GM12878 (cell line): ENCODE results near the gene MTFMT. TPM values are rescaled to one million over a fixed set of nuclear protein-coding genes. Genes with fewer than 3 reads are reported as not detected.

Source experiments
- ATAC-seq: fragments of 200-7000 bp; cut with Tn5 transposase; 3 replicates; pipeline ENCODE4 v1.9.1; 2020; ENCODE audit warnings: mild to moderate bottlenecking, moderate library complexity
- BruUV-seq: library from RNA; stranded (reverse); fragments of 400-500 nt; replicated peaks from 2 replicates; lab custom pipeline; 2021; lab: Mats Ljungman, UMichigan
- CTCF ChIA-PET: fragments of 300-600 bp; sonication (Branson Sonifier 250); formaldehyde crosslinking; extraction: SDS; loops from one replicate; lab custom pipeline; 2021; ENCODE audit warnings: inconsistent platforms; lab: Yijun Ruan, JAX
- POLR2A ChIA-PET: fragments of 350-600 bp; formaldehyde crosslinking; extraction: SDS; loops from one replicate; lab custom pipeline; 2021; ENCODE audit warnings: inconsistent platforms; lab: Charles Lee
- RAD21 ChIA-PET: fragments of 300-600 bp; sonication (Branson Sonifier 250); formaldehyde crosslinking; loops from one replicate; lab custom pipeline; 2023; ENCODE audit warnings: antibody characterized with exemption; ENCODE audit not compliant: unreplicated experiment; lab: Charles Lee
- SMC1A ChIA-PET: fragments of 300-600 bp; sonication (Branson Sonifier 250); formaldehyde crosslinking; loops from one replicate; lab custom pipeline; 2023; ENCODE audit not compliant: unreplicated experiment, uncharacterized antibody; lab: Charles Lee
- DNase-seq: peaks from one replicate; pipeline ENCODE4 v3.0.0-alpha.2; 2011; ENCODE audit warnings: low read depth, low spot score
- FAIRE-seq: peaks from 3 replicates; lab custom pipeline; 2011; peaks lifted over from hg19 to GRCh38; lab: Jason Lieb, UNC
- H2AFZ ChIP-seq: 2 replicates; pipeline ENCODE4 v1.6.0; 2011; ENCODE audit warnings: low read depth, low read length, control low read depth; ENCODE audit not compliant: control insufficient read depth
- H3K27ac ChIP-seq: 2 replicates; pipeline ENCODE4 v1.5.1; 2011; ENCODE audit warnings: control low read depth; ENCODE audit not compliant: control insufficient read depth, insufficient read depth
- H3K27me3 ChIP-seq, 2 experiments: replicated peaks in 1 of 2; 2 replicates each; pipeline versions ENCODE4 v1.6.0 to v1.6.1; 2011; ENCODE audit warnings: low read length in 1 of 2; ENCODE audit not compliant: control insufficient read depth in 2 of 2, insufficient read depth in 2 of 2
- H3K36me3 ChIP-seq, 2 experiments: 2 replicates each; pipeline ENCODE4 v1.5.1; 2011; ENCODE audit warnings: low read length in 1 of 2; ENCODE audit not compliant: control insufficient read depth in 2 of 2, insufficient read depth in 2 of 2
- H3K4me1 ChIP-seq: 2 replicates; pipeline ENCODE4 v1.6.1; 2011; ENCODE audit warnings: mild to moderate bottlenecking, low read length, moderate library complexity, mixed read lengths; ENCODE audit not compliant: control insufficient read depth, insufficient read depth
- H3K4me2 ChIP-seq: 2 replicates; pipeline ENCODE4 v1.6.0; 2011; ENCODE audit warnings: control low read depth; ENCODE audit not compliant: control insufficient read depth, insufficient read depth
- H3K4me3 ChIP-seq: fragments of 200-600 bp; sonication (generic); 2 replicates; pipeline ENCODE4 v1.5.1; 2016
- H3K79me2 ChIP-seq: 2 replicates; pipeline ENCODE4 v1.6.0; 2011; ENCODE audit warnings: low read length; ENCODE audit not compliant: control insufficient read depth, insufficient read depth
- H3K9ac ChIP-seq: 2 replicates; pipeline ENCODE4 v1.8.0; 2011; ENCODE audit warnings: low read length, control low read depth, mixed read lengths; ENCODE audit not compliant: control insufficient read depth, insufficient read depth
- H3K9me3 ChIP-seq: replicated peaks from 3 replicates; pipeline ENCODE4 v1.5.1; 2011; ENCODE audit warnings: mild to moderate bottlenecking, low read length; ENCODE audit not compliant: control insufficient read depth, insufficient read depth
- H4K20me1 ChIP-seq: 2 replicates; pipeline ENCODE4 v1.6.0; 2011; ENCODE audit not compliant: control insufficient read depth, insufficient read depth
- ATF3 ChIP-seq: IDR thresholded peaks from 2 replicates; pipeline ENCODE4 v1.6.1; 2011; ENCODE audit warnings: low read depth, mild to moderate bottlenecking, low read length, moderate library complexity, borderline replicate concordance; ENCODE audit errors: extremely low read depth
- ATF7 ChIP-seq: fragments of 450-650 bp; IDR thresholded peaks from 2 replicates; pipeline ENCODE4 v1.6.1; 2016; ENCODE audit warnings: low read depth, mild to moderate bottlenecking
- BCL11A ChIP-seq: IDR thresholded peaks from 2 replicates; pipeline ENCODE4 v1.6.1; 2011; ENCODE audit warnings: low read depth, low read length
- BMI1 ChIP-seq: fragments of 450-650 bp; IDR thresholded peaks from 2 replicates; pipeline ENCODE4 v1.6.1; 2016; ENCODE audit warnings: mild to moderate bottlenecking, moderate library complexity, borderline replicate concordance
- BRCA1 ChIP-seq: IDR thresholded peaks from 2 replicates; pipeline ENCODE4 v1.6.1; 2011; ENCODE audit warnings: low read depth, low read length, improper control_type of control experiment
- CHD2 ChIP-seq: IDR thresholded peaks from 2 replicates; pipeline ENCODE4 v1.6.1; 2011; ENCODE audit warnings: low read depth, low read length, improper control_type of control experiment, borderline replicate concordance
- CHD4 ChIP-seq: fragments of 200-600 bp; sonication (generic); IDR thresholded peaks from 2 replicates; pipeline ENCODE4 v1.6.1; 2016; ENCODE audit warnings: mild to moderate bottlenecking
- FOS ChIP-seq: IDR thresholded peaks from 3 replicates; pipeline ENCODE4 v1.6.1; 2011; ENCODE audit warnings: borderline replicate concordance; ENCODE audit not compliant: insufficient read length; ENCODE audit errors: extremely low read depth
- FOXM1 ChIP-seq: IDR thresholded peaks from 2 replicates; pipeline ENCODE4 v1.6.1; 2012; ENCODE audit warnings: low read depth, mild to moderate bottlenecking, inconsistent platforms, low read length, moderate library complexity
- JUND ChIP-seq: IDR thresholded peaks from 2 replicates; pipeline ENCODE4 v1.6.1; 2012; ENCODE audit warnings: low read depth, mild to moderate bottlenecking, low read length, improper control_type of control experiment, moderate library complexity
- KAT2A ChIP-seq: conservative IDR thresholded peaks from 2 replicates; pipeline ENCODE4 v1.6.1; 2011; ENCODE audit warnings: low read depth, low read length; ENCODE audit not compliant: control insufficient read depth
- MEF2B ChIP-seq: fragments of 450-650 bp; IDR thresholded peaks from 2 replicates; pipeline ENCODE4 v1.6.1; 2018; ENCODE audit warnings: mild to moderate bottlenecking, moderate library complexity; ENCODE audit not compliant: partially characterized antibody, poor library complexity, severe bottlenecking
- MYB ChIP-seq: fragments of 150-350 bp; IDR thresholded peaks from 2 replicates; pipeline ENCODE4 v1.6.1; 2014; ENCODE audit warnings: mild to moderate bottlenecking, low read depth, low read length, borderline replicate concordance
- PAX5 ChIP-seq: IDR thresholded peaks from 2 replicates; pipeline ENCODE4 v1.6.1; 2011; ENCODE audit warnings: low read depth, low read length, borderline replicate concordance
- RAD51 ChIP-seq: fragments of 450-650 bp; IDR thresholded peaks from 2 replicates; pipeline ENCODE4 v1.6.1; 2016; ENCODE audit warnings: moderate library complexity, mild to moderate bottlenecking, inconsistent platforms
- RCOR1 ChIP-seq: conservative IDR thresholded peaks from 2 replicates; pipeline ENCODE4 v1.6.1; 2012; ENCODE audit warnings: low read depth, low read length, improper control_type of control experiment
- RELB ChIP-seq: fragments of 450-650 bp; IDR thresholded peaks from 2 replicates; pipeline ENCODE4 v1.6.1; 2017; ENCODE audit warnings: low read depth, mild to moderate bottlenecking, moderate library complexity
- YY1 ChIP-seq: IDR thresholded peaks from 2 replicates; pipeline ENCODE4 v1.6.1; 2011; ENCODE audit warnings: low read depth, mild to moderate bottlenecking, low read length
- ZBTB40 ChIP-seq: fragments of 450-650 bp; IDR thresholded peaks from 2 replicates; pipeline ENCODE4 v1.6.1; 2016; ENCODE audit warnings: mild to moderate bottlenecking, moderate library complexity, borderline replicate concordance
- ZNF217 ChIP-seq: fragments of 450-650 bp; IDR thresholded peaks from 2 replicates; pipeline ENCODE4 v1.6.1; 2017; ENCODE audit warnings: antibody characterized with exemption, mild to moderate bottlenecking
- WGBS: methylation state at CpG from one replicate; pipeline ENCODE4 v1.1.6; 2016; ENCODE audit warnings: low lambda C conversion rate; ENCODE audit not compliant: insufficient replicate concordance, insufficient coverage; ENCODE audit errors: missing lambda C conversion rate; 5-methylcytosine and 5-hydroxymethylcytosine counted together
- in situ Hi-C: fragments of 300-500 bp; cut with MboI; formaldehyde crosslinking; loops from 9 replicates; pipeline ENCODE4 v1.14.3; 2018; ENCODE audit warnings: mixed read lengths
- intact Hi-C: fragments of 100-400 bp; cut with micrococcal nuclease; formaldehyde crosslinking; loops from one replicate; pipeline ENCODE4 v1.14.2; 2022; ENCODE audit not compliant: unreplicated experiment
- polyA plus RNA-seq, 11 experiments: library from polyadenylated mRNA; depleted of rRNA in 4 of 11; unstranded in 6 of 11; stranded (reverse) in 5 of 11; fragments of >200 nt; fragmentation: Nextera tagmentation in 4 of 11; fragmentation: Illumina TruSeq in 1 of 11; extraction: Ambion mirVana in 4 of 11; extraction: Trizol in 1 of 11; gene quantifications; 1 replicate in 1 of 11; 2 replicates in 10 of 11; pipeline versions ENCODE4 v1.2.1 to v1.2.3, GENCODE V29; 2011 to 2016; ENCODE audit warnings: inconsistent platforms in 2 of 11, missing spikeins in 2 of 11, low read depth in 1 of 11
- total RNA-seq, 4 experiments: library from RNA; depleted of rRNA in 3 of 4; stranded (reverse); fragments of >200 nt in 3 of 4; fragmentation: Illumina TruSeq in 1 of 4; extraction: Trizol in 1 of 4; gene quantifications; 2 replicates each; pipeline versions ENCODE4 v1.2.1 to v1.2.3, GENCODE V29; 2013 to 2021

The MTFMT gene
- total and polyA plus RNA-seq, 10 of the 15 experiments (the other 5 are each of a cell fraction or from before 2014, with no cell fraction given), result 1.7 to 29.8 (median 17.4) TPM

GRCh38 chr15:64993290-64993689 is 36.1 kb downstream of the MTFMT start:
- POLR2A ChIA-PET, result no interaction called here

More at GRCh38 chr15:64993290-64993689, 36.1 kb downstream of the MTFMT start:
- Histone ChIP-seq H3K36me3 (no peaks in the 10 kb centered on the region), H3K27ac (no peak overlapping the region), H3K27me3 (no peaks in the 10 kb centered on the region), H3K9ac (no peak overlapping the region), H3K4me3 (no peak overlapping the region), H3K4me1 (no peaks in the 10 kb centered on the region; the same call in none of the 2 replicates), H3K79me2 (peaks cover 13% of the 10 kb centered on the region), H3K4me2 (peak overlapping the region; percentile 54; the same call in 1 of the 2 replicates), H3K9me3 (no peaks in the 10 kb centered on the region), H2AFZ (peak overlapping the region; percentile 96), H4K20me1 (no peaks in the 10 kb centered on the region)
- DNase-seq, result no peak
- TF ChIP-seq FOXM1, result no peak
- no peak for TF ChIP-seq ZNF217
- TF ChIP-seq KAT2A, result no peak
- no peak for TF ChIP-seq ATF7
- TF ChIP-seq PAX5, result no peak
- no peak for TF ChIP-seq YY1
- no peak for TF ChIP-seq JUND
- no peak for TF ChIP-seq BMI1
- no peak for TF ChIP-seq ATF3
- TF ChIP-seq ZBTB40, result no peak
- TF ChIP-seq CHD4, result no peak
- TF ChIP-seq MYB, result no peak
- no peak for TF ChIP-seq BCL11A
- no peak for TF ChIP-seq CHD2
- no peak for TF ChIP-seq RAD51
- TF ChIP-seq BRCA1, result no peak
- no peak for TF ChIP-seq MEF2B
- no peak for TF ChIP-seq FOS
- no peak for TF ChIP-seq RELB
- no peak for TF ChIP-seq RCOR1
- no TSS peak for BruUV-seq
- intact Hi-C loops (no loop called here), in situ Hi-C loops (no loop called here)
- no peak for ATAC-seq
- FAIRE-seq, result peak; percentile 54
- CTCF ChIA-PET, result interaction anchor here (0.5 to 2.5 kb wide), 3 partner anchors 16 to 180 kb away, joined by 3 to 11 read pairs (median 3); no protein-coding TSS in a partner anchor
- SMC1A ChIA-PET, result interaction anchor here (1.2 to 2.3 kb wide), 3 partner anchors 9 to 99 kb away, joined by 3 to 13 read pairs (median 3); no protein-coding TSS in a partner anchor
- RAD21 ChIA-PET, result no interaction called here
- 41% methylated on average over 1 of the region's 1 CpG for WGBS
